ENCODE data around the gene RALGAPB.

DNA sequence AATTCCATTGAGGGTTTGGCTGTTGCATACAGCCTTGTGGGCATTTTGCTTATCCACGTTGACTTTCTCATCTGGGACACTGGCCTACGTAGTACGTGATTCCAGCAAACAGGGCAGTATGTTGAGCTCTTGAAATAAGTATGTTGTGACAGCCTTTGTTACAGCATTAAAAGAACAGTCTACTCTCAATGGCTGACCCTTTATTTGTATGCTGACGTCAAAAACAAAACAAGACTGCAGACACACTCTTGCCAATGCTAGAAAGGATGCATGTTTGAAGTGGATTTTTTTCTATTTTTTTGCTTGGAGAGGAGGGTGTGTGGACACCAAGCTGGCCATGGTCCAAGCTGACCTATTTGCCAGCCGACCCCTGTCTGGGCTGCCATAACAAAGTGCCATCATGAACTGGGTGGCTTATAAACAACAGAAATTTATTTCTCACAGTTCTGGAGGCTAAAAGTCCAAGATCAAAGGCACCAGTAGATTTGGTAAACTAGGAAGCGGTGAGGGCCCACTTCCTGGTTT lies 26.7 kb upstream of the RALGAPB start:
- no peak for TF ChIP-seq GATA2 (IDR thresholded peaks at IDR 0.05; ENCODE audit: low read depth, low read length)
- TF ChIP-seq GATA3 (IDR thresholded peaks at IDR 0.05; ENCODE audit: low read depth, low read length): no peak
